Naive thymus-derived CD4-positive, alpha-beta T cell (primary cell): ENCODE results near the gene CALCOCO2. TPM values are rescaled to one million over a fixed set of nuclear protein-coding genes. Genes with fewer than 3 reads are reported as not detected.
A peak's percentile ranks its signal among the peaks of the same experiment; 100 is the strongest.

Experiments used
- ATAC-seq: fragments of 150-1000 bp; cut with Tn5 transposase; 2 replicates; pipeline ENCODE4 v1.10.0; 2021; ENCODE audit warnings: mild to moderate bottlenecking, moderate library complexity
- CTCF ChIA-PET: fragments of 350-600 bp; sonication (Branson Sonifier 250); formaldehyde crosslinking; loops from one replicate; lab custom pipeline; 2021; ENCODE audit warnings: antibody characterized with exemption; lab: Charles Lee
- POLR2A ChIA-PET: fragments of 350-600 bp; sonication (Branson Sonifier 250); formaldehyde crosslinking; loops from one replicate; lab custom pipeline; 2021; ENCODE audit warnings: antibody characterized with exemption, inconsistent platforms; lab: Charles Lee
- DNase-seq, 9 donors: peaks; one replicate each; pipeline versions ENCODE4 v3.0.0 to v3.0.0-alpha.2; 2020 to 2022; ENCODE audit warnings: mixed read lengths in 1 of 9
- H3K27ac ChIP-seq: one replicate; pipeline ENCODE4 v1.7.0; 2013; ENCODE audit warnings: mild to moderate bottlenecking, low read depth, low read length, moderate library complexity
- H3K27me3 ChIP-seq, 2 donors: one replicate each; pipeline ENCODE4 v1.7.0; 2013; ENCODE audit warnings: low read length in 2 of 2, mild to moderate bottlenecking in 2 of 2, moderate library complexity in 2 of 2; ENCODE audit not compliant: control insufficient read depth in 2 of 2, insufficient read depth in 2 of 2
- H3K36me3 ChIP-seq, 3 experiments: 1 replicate in 2 of 3; 2 replicates in 1 of 3; pipeline ENCODE4 v1.7.0; 2013; ENCODE audit warnings: low read length in 3 of 3, mild to moderate bottlenecking in 3 of 3, moderate library complexity in 1 of 3; ENCODE audit not compliant: insufficient read depth in 3 of 3, control insufficient read depth in 2 of 3
- H3K4me1 ChIP-seq, 2 donors: one replicate each; pipeline ENCODE4 v1.7.0; 2013; ENCODE audit warnings: low read length in 2 of 2, mild to moderate bottlenecking in 2 of 2, moderate library complexity in 1 of 2; ENCODE audit not compliant: control insufficient read depth in 2 of 2, insufficient read depth in 2 of 2
- H3K4me3 ChIP-seq: 2 replicates; pipeline ENCODE4 v1.7.0; 2013; ENCODE audit warnings: mild to moderate bottlenecking, low read length
- H3K9me3 ChIP-seq, 3 experiments: 1 replicate in 2 of 3; 2 replicates in 1 of 3; pipeline ENCODE4 v1.7.0; 2013; ENCODE audit warnings: low read length in 3 of 3; ENCODE audit not compliant: control insufficient read depth in 2 of 3
- H3K27ac Mint-ChIP-seq, 9 donors: one replicate each; pipeline ENCODE4 v1.8.0; 2020 to 2022; ENCODE audit warnings: mixed read lengths in 9 of 9, mild to moderate bottlenecking in 8 of 9, moderate library complexity in 5 of 9, inconsistent platforms in 2 of 9
- H3K27me3 Mint-ChIP-seq, 5 donors: one replicate each; pipeline ENCODE4 v1.8.0; 2021 to 2022; ENCODE audit warnings: mixed read lengths in 5 of 5, mild to moderate bottlenecking in 1 of 5
- H3K36me3 Mint-ChIP-seq, 5 donors: one replicate each; pipeline ENCODE4 v1.8.0; 2020 to 2022; ENCODE audit warnings: mixed read lengths in 5 of 5, mild to moderate bottlenecking in 3 of 5, inconsistent platforms in 1 of 5
- H3K4me1 Mint-ChIP-seq, 7 donors: one replicate each; pipeline ENCODE4 v1.8.0; 2020 to 2022; ENCODE audit warnings: mixed read lengths in 7 of 7, mild to moderate bottlenecking in 3 of 7, inconsistent platforms in 1 of 7
- H3K4me3 Mint-ChIP-seq, 10 donors: one replicate each; pipeline ENCODE4 v1.8.0; 2020 to 2022; ENCODE audit warnings: mild to moderate bottlenecking in 10 of 10, mixed read lengths in 10 of 10, moderate library complexity in 6 of 10, inconsistent platforms in 2 of 10
- H3K9me3 Mint-ChIP-seq, 11 donors: one replicate each; pipeline ENCODE4 v1.8.0; 2020 to 2022; ENCODE audit warnings: mixed read lengths in 11 of 11, mild to moderate bottlenecking in 4 of 11, inconsistent platforms in 1 of 11, moderate library complexity in 1 of 11
- intact Hi-C, 2 donors: fragments of 100-400 bp; cut with micrococcal nuclease; formaldehyde crosslinking; loops; one replicate each; pipeline ENCODE4 v1.15.1; 2023
- polyA plus RNA-seq, 2 donors: library from polyadenylated mRNA; unstranded; fragments of 300-500 nt; fragmentation: Illumina TruSeq; gene quantifications; one replicate each; pipeline ENCODE4 v1.2.3, GENCODE V29; 2021
- total RNA-seq, 6 experiments: library from RNA in 5 of 6; stranded (reverse) in 5 of 6; gene quantifications; 1 replicate in 5 of 6; 2 replicates in 1 of 6; pipeline ENCODE4 v1.2.3 and lab custom pipeline; 2021 to 2026

Gene CALCOCO2
- total and polyA plus RNA-seq, 7 experiments from 2014 or later, result 129 to 208 (median 157) TPM

DNA sequence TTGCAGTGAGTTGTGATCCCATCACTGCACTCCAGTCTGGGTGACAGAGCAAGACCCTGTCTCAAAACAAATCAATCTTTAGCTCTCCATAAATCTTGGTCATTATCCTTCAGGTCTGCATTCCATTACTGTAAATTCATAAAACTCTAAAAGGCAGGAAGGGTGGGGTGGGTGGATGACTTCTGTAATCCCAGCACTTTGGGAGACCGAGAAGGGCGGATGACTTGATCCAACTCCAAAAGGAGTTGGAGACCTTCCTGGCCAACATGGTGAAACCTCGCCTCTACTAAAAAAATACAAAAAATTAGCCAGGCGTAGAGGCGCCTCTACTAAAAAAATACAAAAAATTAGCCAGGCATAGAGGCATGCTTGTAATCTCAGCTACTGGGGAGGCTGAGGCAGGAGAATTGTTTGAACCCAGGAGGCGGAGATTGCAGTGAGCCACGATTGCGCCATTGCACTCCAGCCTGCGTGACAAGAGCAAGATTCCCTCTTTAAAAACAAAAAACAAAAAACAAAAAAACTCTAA lies 75.2 kb downstream of the CALCOCO2 start:
- Histone ChIP-seq H3K9me3 (no peaks in the 10 kb centered on the region), H3K27ac (no peak overlapping the region), H3K27me3 (no peaks in the 10 kb centered on the region), H3K4me1 (peaks cover 20 to 27% of the 10 kb centered on the region in 2 donors), H3K36me3 (peaks cover 0 to 13% (median 7%) of the 10 kb centered on the region in 3 experiments), H3K4me3 (no peak overlapping the region)
- H3K36me3 Mint-ChIP-seq, result peaks cover 0 to 8% (median 0%) of the 10 kb centered on the region in 5 donors
- DNase-seq, result no peak
- peaks cover 22 to 31% (median 29%) of the 10 kb centered on the region in 7 donors for H3K4me1 Mint-ChIP-seq
- peak overlapping the region in 3 of 10 donors; percentile 29 to 73 (median 44) for H3K4me3 Mint-ChIP-seq
- intact Hi-C loops, result loop anchor here in 1 of 2 donors (5.0 kb wide), 2 partner anchors 286 to 859 kb away; partner anchors contain the start of gene NFE2L1
- no peak for ATAC-seq
- CTCF ChIA-PET, result no interaction called here
- H3K27ac Mint-ChIP-seq, result peak overlapping the region in 1 of 9 donors; percentile 42
- H3K27me3 Mint-ChIP-seq, result no peaks in the 10 kb centered on the region
- POLR2A ChIA-PET, result interaction anchor here (0.7 to 4.9 kb wide), 2 partner anchors 13 to 55 kb away, joined by 3 to 22 read pairs; partner anchors contain the start of gene ATP5MC1
- H3K9me3 Mint-ChIP-seq, result peaks cover 0 to 1% (median 0%) of the 10 kb centered on the region in 11 donors

DNA sequence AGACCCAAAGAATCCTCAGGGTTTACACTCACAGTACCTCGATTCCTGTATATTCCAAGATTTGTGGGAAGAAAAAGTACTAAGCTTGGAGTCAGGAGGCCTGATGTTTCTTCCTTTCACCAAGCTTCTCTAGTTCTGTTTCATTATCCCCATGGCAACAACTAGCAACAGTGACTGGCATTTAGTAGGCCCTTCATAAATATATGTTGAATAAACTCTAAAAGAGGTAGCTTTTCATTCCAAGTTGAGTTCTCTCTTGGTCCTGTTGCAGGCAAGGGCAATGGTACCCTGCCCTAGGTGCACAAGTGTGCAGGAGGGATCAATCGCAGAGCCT lies 76.8 kb downstream of the CALCOCO2 start:
- ChIA-PET CTCF (interaction anchor here (0.6 to 1.6 kb wide), 3 partner anchors 14 to 705 kb away, joined by 3 to 9 read pairs (median 3); partner anchors contain the start of gene ATP5MC1), POLR2A (interaction anchor here (0.8 to 4.6 kb wide), 6 partner anchors 10 to 285 kb away, joined by 3 to 62 read pairs (median 3); partner anchors contain the start of genes ATP5MC1 and SNF8)
- no peaks in the 10 kb centered on the region for H3K27me3 Mint-ChIP-seq
- H3K27ac Mint-ChIP-seq, result peak overlapping the region; percentile 95 to 99 (median 98)
- peak; percentile 14 for ATAC-seq
- intact Hi-C loops, result loop anchor here (1.0 to 5.0 kb wide), 7 partner anchors 15 to 1012 kb away; partner anchors contain the start of genes ATP5MC1 (in 2 of the 2), CALCOCO2 (in 1 of the 2), NFE2L1 (in 1 of the 2) and SNF8 (in 1 of the 2)
- peak overlapping the region; percentile 90 to 100 (median 95) for H3K4me3 Mint-ChIP-seq
- peak overlapping the region; percentile 62 for H3K4me3 ChIP-seq
- peak in 3 of 9 donors; percentile 35 to 51 (median 37) for DNase-seq
- peaks cover 0 to 17% (median 0%) of the 10 kb centered on the region in 5 donors for H3K36me3 Mint-ChIP-seq
- H3K9me3 ChIP-seq, result no peaks in the 10 kb centered on the region
- peaks cover 0 to 1% (median 0%) of the 10 kb centered on the region in 11 donors for H3K9me3 Mint-ChIP-seq
- H3K4me1 Mint-ChIP-seq, result peaks cover 32 to 47% (median 45%) of the 10 kb centered on the region in 7 donors
- peak overlapping the region; percentile 93 for H3K27ac ChIP-seq
- no peaks in the 10 kb centered on the region for H3K27me3 ChIP-seq
- H3K4me1 ChIP-seq, result peaks cover 22 to 33% of the 10 kb centered on the region in 2 donors
- peaks cover 6 to 19% (median 10%) of the 10 kb centered on the region in 3 experiments for H3K36me3 ChIP-seq

DNA sequence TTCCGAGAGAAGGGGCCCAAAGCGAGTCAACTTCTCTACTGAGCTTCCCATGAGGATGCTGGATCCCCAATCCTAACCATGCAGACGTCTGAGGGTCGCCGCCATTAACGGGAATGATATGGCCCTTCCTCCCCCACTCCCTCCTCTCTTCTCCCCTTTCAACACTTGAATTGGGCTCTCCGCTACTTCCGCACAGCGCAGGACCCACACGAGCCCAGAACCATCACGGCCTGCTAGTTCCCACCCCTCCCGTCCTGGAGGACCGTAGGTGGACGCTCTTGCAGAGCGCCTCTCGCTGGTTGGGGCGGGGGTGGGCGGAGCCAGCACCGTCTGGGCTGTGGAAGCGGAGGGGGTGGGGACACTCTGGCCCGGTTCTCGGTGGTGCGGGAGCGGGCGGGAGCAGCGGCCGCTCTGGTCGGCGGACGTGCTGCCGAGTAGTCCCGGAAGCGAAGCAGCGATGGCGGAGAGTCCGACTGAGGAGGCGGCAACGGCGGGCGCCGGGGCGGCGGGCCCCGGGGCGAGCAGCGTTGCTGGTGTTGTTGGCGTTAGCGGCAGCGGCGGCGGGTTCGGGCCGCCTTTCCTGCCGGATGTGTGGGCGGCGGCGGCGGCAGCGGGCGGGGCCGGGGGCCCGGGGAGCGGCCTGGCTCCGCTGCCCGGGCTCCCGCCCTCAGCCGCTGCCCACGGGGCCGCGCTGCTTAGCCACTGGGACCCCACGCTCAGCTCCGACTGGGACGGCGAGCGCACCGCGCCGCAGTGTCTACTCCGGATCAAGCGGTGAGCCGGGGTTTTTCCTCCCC lies 77.4 kb downstream of the CALCOCO2 start, which contains the start of gene UBE2Z:
TSS of gene UBE2Z (plus strand) at position 361 of the 797 bp plus-strand sequence. CDS start at position 458, 97 bp downstream.
- peaks cover 32 to 52% (median 50%) of the 10 kb centered on the region in 7 donors for H3K4me1 Mint-ChIP-seq
- H3K27ac Mint-ChIP-seq, result peak within 1 kb of the TSS; percentile 95 to 99 (median 98)
- H3K27me3 Mint-ChIP-seq, result no peaks in the 10 kb centered on the region
- Histone ChIP-seq H3K9me3 (no peaks in the 10 kb centered on the region), H3K27me3 (no peaks in the 10 kb centered on the region), H3K4me3 (peak within 1 kb of the TSS; percentile 62), H3K4me1 (peaks cover 22 to 33% of the 10 kb centered on the region in 2 donors), H3K36me3 (peaks cover 6 to 25% (median 10%) of the 10 kb centered on the region in 3 experiments), H3K27ac (peak within 1 kb of the TSS; percentile 93)
- H3K4me3 Mint-ChIP-seq, result peak within 1 kb of the TSS; percentile 90 to 100 (median 96)
- POLR2A ChIA-PET, result interaction anchor here (0.8 to 4.6 kb wide), 6 partner anchors 11 to 284 kb away, joined by 3 to 62 read pairs (median 3); partner anchors contain the start of genes ATP5MC1 and SNF8
- intact Hi-C loops, result loop anchor here in 1 of 2 donors (1.0 to 5.0 kb wide), 7 partner anchors 15 to 1013 kb away; partner anchors contain the start of genes ATP5MC1, CALCOCO2, NFE2L1 and SNF8
- peak; percentile 96 for ATAC-seq
- CTCF ChIA-PET, result interaction anchor here (0.7 to 1.6 kb wide), 2 partner anchors 15 to 19 kb away, joined by 3 to 9 read pairs; partner anchors contain the start of gene ATP5MC1
- peaks cover 0 to 18% (median 0%) of the 10 kb centered on the region in 5 donors for H3K36me3 Mint-ChIP-seq
- H3K9me3 Mint-ChIP-seq, result peaks cover 0 to 1% (median 0%) of the 10 kb centered on the region in 11 donors
- DNase-seq, result peak; percentile 71 to 86 (median 84)

DNA sequence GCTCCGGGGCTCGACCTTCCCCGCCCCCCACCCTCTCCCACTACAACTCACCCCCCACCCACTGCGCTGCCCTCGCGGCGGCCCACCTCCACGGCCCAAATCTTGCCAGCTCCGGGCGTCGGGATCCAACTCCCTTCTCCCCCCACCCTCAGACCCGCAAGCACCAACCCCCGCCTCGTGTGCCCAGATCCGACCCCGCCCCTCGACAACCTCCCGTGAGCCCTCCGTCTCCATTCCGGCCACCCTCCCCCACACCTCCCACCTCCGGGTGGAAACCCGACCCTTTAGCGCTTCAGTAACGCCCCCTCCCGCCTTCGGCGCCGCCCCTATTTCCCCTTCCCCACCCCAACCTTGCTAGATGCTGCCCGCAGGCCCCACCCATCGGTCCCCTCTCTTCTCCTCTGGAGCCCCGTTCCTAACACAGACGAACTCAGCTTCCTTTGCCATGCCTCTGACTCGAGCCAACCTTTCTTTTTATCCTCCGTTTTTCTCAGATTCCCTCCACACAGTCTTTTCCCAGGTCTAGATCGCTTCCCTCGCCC lies 78.1 kb downstream of the CALCOCO2 start:
- Mint-ChIP-seq H3K4me3 (peak overlapping the region; percentile 90 to 100 (median 94)), H3K27ac (peak overlapping the region; percentile 84 to 99 (median 93)), H3K9me3 (peaks cover 0 to 1% (median 0%) of the 10 kb centered on the region in 11 donors), H3K27me3 (no peaks in the 10 kb centered on the region), H3K36me3 (peaks cover 0 to 22% (median 2%) of the 10 kb centered on the region in 5 donors), H3K4me1 (peaks cover 32 to 59% (median 56%) of the 10 kb centered on the region in 7 donors)
- CTCF ChIA-PET, result interaction anchor here (0.7 kb wide), 2 partner anchors 15 to 24 kb away, joined by 3 read pairs; no protein-coding TSS in a partner anchor
- peak overlapping the region; percentile 62 for H3K4me3 ChIP-seq
- H3K27me3 ChIP-seq, result no peaks in the 10 kb centered on the region
- DNase-seq (peak; percentile 38 to 84 (median 57)), ATAC-seq (peak; percentile 52)
- POLR2A ChIA-PET, result interaction anchor here (1.5 to 4.6 kb wide), 3 partner anchors 16 to 35 kb away, joined by 3 to 62 read pairs (median 29); partner anchors contain the start of genes ATP5MC1 and SNF8
- H3K4me1 ChIP-seq, result peaks cover 22 to 33% of the 10 kb centered on the region in 2 donors
- no peaks in the 10 kb centered on the region for H3K9me3 ChIP-seq
- peak overlapping the region; percentile 93 for H3K27ac ChIP-seq
- intact Hi-C loops, result loop anchor here in 1 of 2 donors (1.0 to 5.0 kb wide), 7 partner anchors 14 to 1014 kb away; partner anchors contain the start of genes ATP5MC1, CALCOCO2, NFE2L1 and SNF8
- peaks cover 6 to 31% (median 10%) of the 10 kb centered on the region in 3 experiments for H3K36me3 ChIP-seq

DNA sequence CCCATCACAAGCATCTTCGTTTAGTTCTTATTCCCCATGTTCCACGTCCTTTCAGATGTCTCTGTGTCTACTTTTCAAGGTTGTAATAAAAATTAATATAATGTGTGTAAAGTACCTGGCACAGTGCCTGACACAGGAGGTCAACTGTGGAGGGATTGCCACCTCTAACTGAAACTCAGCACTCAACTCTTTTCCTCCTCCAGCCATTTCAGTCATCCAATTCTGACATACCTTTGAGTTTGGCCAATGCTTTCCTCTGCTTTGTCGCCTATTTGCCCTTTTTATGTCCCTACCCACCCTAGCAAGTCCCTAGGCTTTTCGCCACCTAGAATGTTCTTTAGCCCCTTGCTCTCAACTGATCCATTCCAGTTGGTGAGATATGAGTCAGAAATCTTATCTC lies 78.9 kb downstream of the CALCOCO2 start:
- Mint-ChIP-seq H3K27me3 (no peaks in the 10 kb centered on the region), H3K4me1 (peaks cover 36 to 66% (median 63%) of the 10 kb centered on the region in 7 donors), H3K27ac (peak overlapping the region; percentile 81 to 99 (median 90)), H3K36me3 (peaks cover 0 to 29% (median 8%) of the 10 kb centered on the region in 5 donors), H3K4me3 (peak overlapping the region; percentile 90 to 100 (median 94)), H3K9me3 (peaks cover 0 to 1% (median 0%) of the 10 kb centered on the region in 11 donors)
- no peak for ATAC-seq
- peak overlapping the region; percentile 62 for H3K4me3 ChIP-seq
- POLR2A ChIA-PET, result interaction anchor here (3.4 to 4.6 kb wide), 2 partner anchors 17 to 34 kb away, joined by 29 to 62 read pairs; partner anchors contain the start of genes ATP5MC1 and SNF8
- H3K27me3 ChIP-seq, result no peaks in the 10 kb centered on the region
- peaks cover 27 to 33% of the 10 kb centered on the region in 2 donors for H3K4me1 ChIP-seq
- H3K36me3 ChIP-seq, result peaks cover 6 to 38% (median 15%) of the 10 kb centered on the region in 3 experiments
- intact Hi-C loops, result loop anchor here in 1 of 2 donors (2.0 to 5.0 kb wide), 4 partner anchors 13 to 862 kb away; partner anchors contain the start of genes CALCOCO2 and NFE2L1
- no peak for DNase-seq
- CTCF ChIA-PET, result interaction anchor here (0.7 kb wide), 2 partner anchors 16 to 25 kb away, joined by 3 read pairs; no protein-coding TSS in a partner anchor
- H3K9me3 ChIP-seq, result no peaks in the 10 kb centered on the region
- H3K27ac ChIP-seq, result peak overlapping the region; percentile 93
